GM23248 (cell line): Measurements from ENCODE around the gene CALM1.

Experiments used
- EZH2 ChIP-seq: fragments of 200-600 bp; sonication (generic); IDR thresholded peaks from 2 replicates; pipeline ENCODE4 v1.6.1; 2018; ENCODE audit warnings: antibody characterized with exemption, mild to moderate bottlenecking; ENCODE audit not compliant: insufficient read depth, poor library complexity, severe bottlenecking
- EZH2phosphoT487 ChIP-seq: fragments of 200-600 bp; sonication (generic); IDR thresholded peaks from 2 replicates; pipeline ENCODE4 v1.6.1; 2018; ENCODE audit warnings: antibody characterized with exemption, moderate library complexity, mild to moderate bottlenecking, low read depth; ENCODE audit not compliant: insufficient read depth

- TF ChIP-seq EZH2, result no peak
- no peak for TF ChIP-seq EZH2phosphoT487
Measured at GRCh38 chr14:90358359-90358758, 38.5 kb upstream of the CALM1 start.
